Heart right ventricle (tissue), 16 donors: ENCODE data around the gene BIN1. TPM values are rescaled to one million over a fixed set of nuclear protein-coding genes. Genes with fewer than 3 reads are reported as not detected.

ENCODE experiments used
- ATAC-seq, 8 donors: fragments of 200-7000 bp; cut with Tn5 transposase; one replicate each; pipeline ENCODE4 v1.9.1; 2020; ENCODE audit warnings: mild to moderate bottlenecking in 8 of 8, moderate library complexity in 8 of 8, moderate number of reproducible peaks in 1 of 8
- DNase-seq, 2 donors: peaks; one replicate each; pipeline ENCODE4 v3.0.0-alpha.2; 2020
- H3K27ac ChIP-seq, 10 donors: fragments of 200-600 bp; sonication (generic) in 2 of 10; one replicate each; pipeline versions ENCODE4 v1.5.0 to v1.8.0; 2020 to 2022; ENCODE audit warnings: mild to moderate bottlenecking in 3 of 10
- H3K27me3 ChIP-seq, 7 donors: fragments of 200-600 bp; one replicate each; pipeline ENCODE4 v1.8.0; 2021 to 2022; ENCODE audit warnings: mild to moderate bottlenecking in 2 of 7
- H3K36me3 ChIP-seq, 9 donors: fragments of 200-600 bp; sonication (generic) in 1 of 9; one replicate each; pipeline versions ENCODE4 v1.5.0 to v1.8.0; 2020 to 2022; ENCODE audit warnings: mild to moderate bottlenecking in 2 of 9
- H3K4me1 ChIP-seq, 9 donors: fragments of 200-600 bp; sonication (generic) in 1 of 9; one replicate each; pipeline versions ENCODE4 v1.5.0 to v1.8.0; 2020 to 2022; ENCODE audit warnings: mild to moderate bottlenecking in 4 of 9
- H3K4me3 ChIP-seq, 10 donors: fragments of 200-600 bp; sonication (generic) in 2 of 10; one replicate each; pipeline versions ENCODE4 v1.5.0 to v1.8.0; 2020 to 2022; ENCODE audit warnings: mild to moderate bottlenecking in 7 of 10, moderate library complexity in 2 of 10
- H3K9me3 ChIP-seq, 11 donors: fragments of 200-600 bp in 10 of 11; sonication (generic) in 2 of 11; one replicate each; pipeline versions ENCODE4 v1.5.0 to v1.8.0; 2013 to 2022; ENCODE audit warnings: mild to moderate bottlenecking in 2 of 11, control low read depth in 1 of 11, moderate library complexity in 1 of 11
- CTCF ChIP-seq, 9 donors: fragments of 200-600 bp; sonication (generic) in 2 of 9; IDR thresholded peaks; one replicate each; pipeline versions ENCODE4 v1.5.0 to v1.8.0; 2021 to 2022; ENCODE audit warnings: antibody characterized with exemption in 9 of 9, mild to moderate bottlenecking in 5 of 9, moderate library complexity in 1 of 9
- WGBS, 2 donors: extraction: QIAGEN DNeasy Blood & Tissue Kit; methylation state at CpG; one replicate each; pipeline ENCODE4 v1.1.7; 2013; ENCODE audit warnings: inconsistent platforms in 1 of 2; 5-methylcytosine and 5-hydroxymethylcytosine counted together
- intact Hi-C, 10 donors: fragments of 100-400 bp; cut with DNase I; formaldehyde crosslinking; loops; one replicate each; pipeline versions ENCODE4 v1.11.1 to v1.14.2; 2022
- polyA plus RNA-seq, 2 donors: library from polyadenylated mRNA; stranded (reverse); fragments of 200-250 nt; gene quantifications; one replicate each; pipeline ENCODE4 v1.2.3, GENCODE V29; 2013
- total RNA-seq, 10 donors: library from RNA; stranded (reverse); fragmentation: NEBNext Ultra II Directional in 3 of 10; extraction: Animal tissue kit (Norgen Biotek cat#: 25700) in 3 of 10; gene quantifications; one replicate each; pipeline versions ENCODE4 v1.2.1 to v1.2.4, GENCODE V29; 2021 to 2023
- donor health status: Arrhythmogenic right ventricular cardiomyopathy.
- donor health status: ischemic (EF 13 %, LVEDD 7.1; RV severe dilation, severe dysfunction).
- donor health status: healthy with polysubstance abuse.
- donor health status: DM: no; HTN: yes; CAD: no.
- donor health status: DM: no; HTN: no; CAD: no.
- donor health status: ischemic (EF 25% LVEDD 6.9; RV normal size, moderate dysfunction).
- donor health status: ischemic (EF 25% LVEDD 5.7; RV mildly dilated, moderate dysfunction).
- donor health status: healthy.
- donor health status: DM: yes; HTN: yes; CAD: no.
- donor health status: Ischemic cardiomyopathy.
- donor health status: ischemic (EF 35%, LVEDD 5.7; RV mildly dilated, moderate dysfunction).
- donor health status: nonischemic (EF 11% LVEDD 7.7; RV severe dilation, severe dysfunction).
- donor health status: DM: yes; HTN: yes; CAD: no.
- donor health status: PGD.
- donor health status: ischemic (EF 29% LVEDD 5.4; RV normal size, mild dysfunction).
- donor health status: nonischemic (EF 23%, LVEDD 6.1; RV moderate dilation, normal function).

The BIN1 gene
- total and polyA plus RNA-seq, 12 donors, result 8.4 to 21.7 (median 16.0) TPM

- TF ChIP-seq CTCF (IDR thresholded peaks at IDR 0.05), result no peak
- H3K4me3 ChIP-seq, result no peak overlapping the region
- DNase-seq, result no peak
- H3K36me3 ChIP-seq, result no peaks in the 10 kb centered on the region
- intact Hi-C loops, result no loop called here
- H3K27ac ChIP-seq, result no peak overlapping the region
- WGBS, 2 donors, result 80 to 97% methylated on average over 9 of the region's 9 CpGs
- H3K9me3 ChIP-seq, result no peaks in the 10 kb centered on the region
- peaks cover 0 to 16% (median 0%) of the 10 kb centered on the region in 9 donors for H3K4me1 ChIP-seq
- no peak for ATAC-seq
- H3K27me3 ChIP-seq, result peaks cover 0 to 16% (median 0%) of the 10 kb centered on the region in 7 donors
Measured at GRCh38 chr2:127117603-127118002, 10.6 kb upstream of the BIN1 start.

GRCh38 chr2:127115471-127116199, 8.7 kb upstream of the BIN1 start:
- H3K4me3 ChIP-seq, result no peak overlapping the region
- H3K27ac ChIP-seq, result no peak overlapping the region
- H3K4me1 ChIP-seq, result peaks cover 0 to under 1% (median 0%) of the 10 kb centered on the region in 9 donors
- WGBS, 2 donors, result 80 to 87% methylated on average over 11 of the region's 11 CpGs
- H3K27me3 ChIP-seq, result peaks cover 0 to 22% (median 0%) of the 10 kb centered on the region in 7 donors
- ATAC-seq (no peak), DNase-seq (no peak)
- no peaks in the 10 kb centered on the region for H3K9me3 ChIP-seq
- TF ChIP-seq CTCF (IDR thresholded peaks at IDR 0.05), result no peak
- intact Hi-C loops, result no loop called here
- no peaks in the 10 kb centered on the region for H3K36me3 ChIP-seq

- H3K9me3 ChIP-seq, result no peaks in the 10 kb centered on the region
- 71 to 86% methylated on average over 6 of the region's 6 CpGs for WGBS, 2 donors
- no peak for DNase-seq
- peaks cover 0 to 22% (median 7%) of the 10 kb centered on the region in 7 donors for H3K27me3 ChIP-seq
- intact Hi-C loops, result no loop called here
- no peak overlapping the region for H3K27ac ChIP-seq
- no peak for ATAC-seq
- peaks cover 0 to 30% (median 13%) of the 10 kb centered on the region in 9 donors for H3K4me1 ChIP-seq
- H3K36me3 ChIP-seq, result no peaks in the 10 kb centered on the region
- H3K4me3 ChIP-seq, result no peak overlapping the region
- no peak for TF ChIP-seq CTCF (IDR thresholded peaks at IDR 0.05)
Measured at GRCh38 chr2:127110985-127111384, 4.0 kb upstream of the BIN1 start.

GRCh38 chr2:127108090-127108523, 1.2 kb upstream of the BIN1 start:
- H3K4me1 ChIP-seq, result peaks cover 0 to 41% (median 15%) of the 10 kb centered on the region in 9 donors
- no peaks in the 10 kb centered on the region for H3K36me3 ChIP-seq
- ATAC-seq (no peak), DNase-seq (no peak)
- 75 to 81% methylated on average over 11 of the region's 11 CpGs for WGBS, 2 donors
- intact Hi-C loops, result loop anchor here in 2 of 10 donors (5.0 kb wide), 2 partner anchors 41 to 64 kb away; no protein-coding TSS in a partner anchor
- H3K27me3 ChIP-seq, result peaks cover 0 to 14% (median 3%) of the 10 kb centered on the region in 7 donors
- H3K27ac ChIP-seq, result peak overlapping the region in 6 of 10 donors; percentile 71 to 87 (median 74)
- peak overlapping the region in 4 of 10 donors; percentile 58 to 84 (median 65) for H3K4me3 ChIP-seq
- no peak for TF ChIP-seq CTCF (IDR thresholded peaks at IDR 0.05)
- H3K9me3 ChIP-seq, result no peaks in the 10 kb centered on the region
